WI38 (cell line): ENCODE results near the gene MSH3.
"Not testable (repeated sequence)": the region's sequence is repeated elsewhere in the genome, so short reads cannot be mapped to it uniquely, and the experiment has no call there.

Source experiments
- H3K4me3 ChIP-seq: 2 replicates; pipeline ENCODE4 v1.5.1; 2011; ENCODE audit warnings: low read depth, mild to moderate bottlenecking, control low read depth, low read length
- TF ChIP-seq, protein P1 (sequence below): IDR thresholded peaks from 2 replicates; pipeline ENCODE4 v1.5.1; 2012; ENCODE audit warnings: low read depth, mild to moderate bottlenecking, control low read depth, low read length

The MSH3 gene

DNA sequence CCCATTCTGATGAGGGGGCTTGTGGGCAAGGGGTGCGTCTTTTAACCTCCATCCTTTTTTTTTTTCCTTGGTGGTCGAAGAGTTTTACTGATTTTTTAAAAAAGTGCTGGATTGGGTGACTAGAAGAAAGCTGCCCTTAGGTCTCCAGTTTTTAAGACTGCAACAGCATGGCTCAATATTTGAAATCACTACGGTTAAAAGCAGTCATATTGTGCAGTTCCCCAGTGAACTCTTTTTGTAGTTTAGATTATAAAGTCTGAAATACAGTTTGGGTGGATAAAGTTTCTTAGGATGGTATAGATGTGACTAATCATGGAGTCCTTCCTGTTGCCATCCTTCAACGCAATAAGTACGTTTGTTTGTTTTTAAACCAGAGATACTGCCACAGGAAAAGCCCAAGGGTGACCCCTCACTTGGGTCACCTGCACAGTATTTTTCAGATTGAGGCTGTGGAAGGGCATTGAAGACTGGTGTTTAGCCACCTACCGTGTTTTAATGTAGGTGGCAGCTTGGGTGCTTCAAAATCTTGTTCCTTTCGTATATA is 851 bp downstream of the MSH3 start:
- peak overlapping the region; percentile 80 for H3K4me3 ChIP-seq
- TF ChIP-seq, protein P1, sequence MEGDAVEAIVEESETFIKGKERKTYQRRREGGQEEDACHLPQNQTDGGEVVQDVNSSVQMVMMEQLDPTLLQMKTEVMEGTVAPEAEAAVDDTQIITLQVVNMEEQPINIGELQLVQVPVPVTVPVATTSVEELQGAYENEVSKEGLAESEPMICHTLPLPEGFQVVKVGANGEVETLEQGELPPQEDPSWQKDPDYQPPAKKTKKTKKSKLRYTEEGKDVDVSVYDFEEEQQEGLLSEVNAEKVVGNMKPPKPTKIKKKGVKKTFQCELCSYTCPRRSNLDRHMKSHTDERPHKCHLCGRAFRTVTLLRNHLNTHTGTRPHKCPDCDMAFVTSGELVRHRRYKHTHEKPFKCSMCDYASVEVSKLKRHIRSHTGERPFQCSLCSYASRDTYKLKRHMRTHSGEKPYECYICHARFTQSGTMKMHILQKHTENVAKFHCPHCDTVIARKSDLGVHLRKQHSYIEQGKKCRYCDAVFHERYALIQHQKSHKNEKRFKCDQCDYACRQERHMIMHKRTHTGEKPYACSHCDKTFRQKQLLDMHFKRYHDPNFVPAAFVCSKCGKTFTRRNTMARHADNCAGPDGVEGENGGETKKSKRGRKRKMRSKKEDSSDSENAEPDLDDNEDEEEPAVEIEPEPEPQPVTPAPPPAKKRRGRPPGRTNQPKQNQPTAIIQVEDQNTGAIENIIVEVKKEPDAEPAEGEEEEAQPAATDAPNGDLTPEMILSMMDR = no peak

DNA sequence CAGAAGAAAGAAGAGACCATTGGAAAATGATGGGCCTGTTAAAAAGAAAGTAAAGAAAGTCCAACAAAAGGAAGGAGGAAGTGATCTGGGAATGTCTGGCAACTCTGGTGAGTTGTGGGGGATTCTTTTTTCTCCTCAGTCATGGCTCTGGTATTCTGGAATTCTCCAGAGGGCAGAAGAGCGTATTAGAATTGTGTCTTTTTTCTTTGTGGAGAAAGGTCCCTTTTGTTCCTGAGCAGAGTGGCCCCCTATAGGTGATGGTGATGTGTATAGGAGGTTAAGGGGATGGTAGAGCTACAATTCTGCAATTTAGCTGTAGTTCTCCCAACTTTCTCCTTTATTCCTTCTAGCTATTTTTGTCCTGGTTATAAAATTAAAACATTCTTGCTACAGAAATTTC is 2.0 kb downstream of the MSH3 start:
- TF ChIP-seq, protein P1 = no peak
- no peak overlapping the region for H3K4me3 ChIP-seq

DNA sequence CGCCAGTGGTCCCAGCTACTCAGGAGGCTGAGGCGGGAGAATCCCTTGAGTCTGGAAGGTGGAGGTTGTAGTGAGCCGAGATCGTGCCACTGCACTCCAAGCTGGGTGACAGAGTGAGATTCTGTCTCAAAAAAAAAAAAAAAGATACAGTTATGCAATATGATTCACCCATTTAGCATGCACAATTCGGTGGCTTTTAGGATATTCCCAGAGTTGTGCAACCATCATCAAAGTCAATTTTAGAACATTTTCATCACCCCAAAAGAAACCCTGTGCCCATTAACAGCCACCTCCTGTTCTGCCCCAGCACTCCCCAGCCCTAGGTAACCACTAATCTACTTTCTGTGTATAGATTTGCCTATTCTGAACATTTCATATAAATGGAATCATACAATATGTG is 4.7 kb downstream of the MSH3 start:
- H3K4me3 ChIP-seq = no peak overlapping the region
- TF ChIP-seq, protein P1 = no peak

DNA sequence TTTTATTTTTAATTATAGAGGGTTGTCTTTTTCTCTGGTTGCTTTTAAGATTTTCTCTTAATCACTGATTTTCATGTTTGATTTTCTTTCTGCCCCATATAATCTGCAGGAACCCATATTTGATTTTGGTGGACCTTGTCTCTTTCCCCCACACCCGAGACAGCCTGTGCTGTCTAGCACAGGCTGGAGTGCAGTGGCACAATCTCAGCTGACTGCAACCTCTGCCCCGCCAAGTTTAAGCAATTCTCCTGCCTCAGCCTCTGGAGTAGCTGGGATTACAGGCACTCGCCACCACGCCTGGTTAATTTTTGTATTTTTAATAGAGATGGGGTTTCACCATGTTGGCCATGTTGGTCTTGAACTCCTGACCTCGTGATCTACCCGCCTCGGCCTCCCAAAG is 6.2 kb downstream of the MSH3 start:
- not testable (repeated sequence) for H3K4me3 ChIP-seq

DNA sequence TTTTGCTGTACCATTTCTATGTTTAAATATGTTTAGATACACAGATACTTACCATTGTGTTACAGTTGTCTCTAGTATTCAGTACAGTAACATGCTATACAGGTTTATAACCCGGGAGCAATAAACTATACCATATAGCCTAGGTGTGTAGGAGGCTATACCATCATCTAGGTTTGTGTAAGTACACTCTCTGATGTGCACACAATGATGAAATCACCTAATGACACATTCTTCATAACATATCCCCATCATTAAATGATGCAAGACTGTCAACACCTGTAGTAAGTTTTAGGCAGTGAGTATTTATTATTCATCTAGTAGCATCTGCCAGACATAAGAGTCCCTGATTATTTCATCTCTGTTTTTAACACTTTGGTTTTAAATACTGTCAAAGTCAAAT is 7.7 kb downstream of the MSH3 start:
- no peak overlapping the region for H3K4me3 ChIP-seq
- TF ChIP-seq, protein P1 = no peak

DNA sequence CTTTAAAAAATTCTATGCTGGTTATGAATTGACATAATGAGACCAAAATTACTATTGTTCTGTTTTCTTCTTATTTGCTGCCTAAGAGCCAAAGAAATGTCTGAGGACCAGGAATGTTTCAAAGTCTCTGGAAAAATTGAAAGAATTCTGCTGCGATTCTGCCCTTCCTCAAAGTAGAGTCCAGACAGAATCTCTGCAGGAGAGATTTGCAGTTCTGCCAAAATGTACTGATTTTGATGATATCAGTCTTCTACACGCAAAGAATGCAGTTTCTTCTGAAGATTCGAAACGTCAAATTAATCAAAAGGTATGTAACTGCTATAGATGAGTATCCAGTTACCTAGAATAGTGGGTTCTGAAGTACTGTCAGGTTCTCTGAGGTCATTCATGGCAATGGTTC is 10.6 kb downstream of the MSH3 start:
- TF ChIP-seq, protein P1 = no peak
- H3K4me3 ChIP-seq = no peak overlapping the region

DNA sequence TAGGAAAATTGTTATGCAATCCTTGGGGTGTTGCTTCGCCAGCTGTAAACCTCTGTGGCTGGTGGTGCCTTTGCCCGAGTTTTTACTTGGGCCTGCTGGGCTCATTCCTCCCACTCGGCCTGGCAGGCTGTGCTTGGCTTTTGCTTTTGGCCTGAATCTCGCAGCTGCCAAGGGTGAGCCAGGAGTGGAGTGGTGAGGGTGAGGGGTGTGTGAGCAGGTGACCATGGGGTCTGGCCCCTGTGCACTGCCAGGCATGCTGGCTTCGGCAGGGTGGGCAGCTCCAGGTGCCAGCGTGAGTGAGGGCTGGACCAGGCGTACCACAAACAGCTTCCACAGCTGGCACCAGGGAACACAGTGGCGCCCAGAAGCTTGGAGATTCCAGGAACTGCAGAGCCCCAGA is 12.9 kb downstream of the MSH3 start:
- TF ChIP-seq, protein P1 = no peak
- no peak overlapping the region for H3K4me3 ChIP-seq
